MM.1S (cell line): ENCODE measurements around the gene DNAJC8.

Experiments used
- DNase-seq: peaks from one replicate; pipeline ENCODE4 v3.0.0-alpha.2; 2015
- H2AFZ ChIP-seq: fragments of 300-600 bp; sonication (generic); 2 replicates; pipeline ENCODE4 v1.6.0; 2016; ENCODE audit warnings: antibody characterized with exemption, low read length
- H3F3A ChIP-seq: fragments of 300-600 bp; sonication (generic); 2 replicates; pipeline ENCODE4 v1.6.1; 2016; ENCODE audit warnings: mild to moderate bottlenecking, antibody characterized with exemption, low read length, moderate library complexity, mixed read lengths; ENCODE audit not compliant: insufficient read depth
- H3K27ac ChIP-seq: fragments of 300-600 bp; sonication (generic); 2 replicates; pipeline ENCODE4 v1.5.1; 2016; ENCODE audit warnings: mild to moderate bottlenecking, low read length
- H3K27me3 ChIP-seq: fragments of 300-600 bp; sonication (generic); replicated peaks from 2 replicates; pipeline ENCODE4 v1.6.0; 2016; ENCODE audit warnings: low read length; ENCODE audit not compliant: insufficient read depth
- H3K36me3 ChIP-seq: fragments of 300-600 bp; sonication (generic); replicated peaks from 2 replicates; pipeline ENCODE4 v1.6.1; 2016; ENCODE audit warnings: mild to moderate bottlenecking, low read length, mixed read lengths; ENCODE audit not compliant: insufficient read depth
- H3K4me1 ChIP-seq: fragments of 300-600 bp; sonication (generic); 2 replicates; pipeline ENCODE4 v1.6.1; 2016; ENCODE audit warnings: low read length, mixed read lengths
- H3K4me2 ChIP-seq: fragments of 300-600 bp; sonication (generic); 2 replicates; pipeline ENCODE4 v1.6.0; 2016; ENCODE audit warnings: low read depth, low read length
- H3K4me3 ChIP-seq: fragments of 300-600 bp; sonication (generic); 2 replicates; pipeline ENCODE4 v1.5.1; 2016; ENCODE audit warnings: low read length, mixed read lengths
- H3K79me2 ChIP-seq: fragments of 300-600 bp; sonication (generic); 2 replicates; pipeline ENCODE4 v1.6.1; 2016; ENCODE audit warnings: mixed run types, low read length, mixed read lengths
- H3K9ac ChIP-seq: fragments of 300-600 bp; sonication (generic); 2 replicates; pipeline ENCODE4 v1.6.1; 2016; ENCODE audit warnings: low read length, mixed read lengths
- H3K9me2 ChIP-seq: fragments of 300-600 bp; sonication (generic); replicated peaks from 2 replicates; pipeline ENCODE4 v1.6.1; 2016; ENCODE audit warnings: mild to moderate bottlenecking, low read length, mixed read lengths; ENCODE audit not compliant: insufficient read depth
- H3K9me3 ChIP-seq: fragments of 300-600 bp; sonication (generic); replicated peaks from 2 replicates; pipeline ENCODE4 v1.6.1; 2016; ENCODE audit warnings: mild to moderate bottlenecking, low read length, mixed read lengths; ENCODE audit not compliant: insufficient read depth
- H4K20me1 ChIP-seq: fragments of 300-600 bp; sonication (generic); 2 replicates; pipeline ENCODE4 v1.6.1; 2016; ENCODE audit warnings: mild to moderate bottlenecking, low read length, moderate library complexity, mixed read lengths; ENCODE audit not compliant: insufficient read depth
- EZH2 ChIP-seq: fragments of 300-600 bp; sonication (generic); optimal IDR thresholded peaks from 2 replicates; pipeline ENCODE3; 2017; ENCODE audit warnings: low read depth, mild to moderate bottlenecking, antibody characterized with exemption, low read length, mixed read lengths
- EZH2phosphoT487 ChIP-seq: fragments of 300-600 bp; sonication (generic); IDR thresholded peaks from 2 replicates; pipeline ENCODE4 v1.6.1; 2018; ENCODE audit warnings: antibody characterized with exemption, low read length
- TF ChIP-seq, protein P1 (sequence below): fragments of 300-600 bp; sonication (generic); IDR thresholded peaks from 2 replicates; pipeline ENCODE4 v1.5.1; 2016; ENCODE audit warnings: antibody characterized with exemption, low read length, mixed read lengths

The DNAJC8 gene

DNA sequence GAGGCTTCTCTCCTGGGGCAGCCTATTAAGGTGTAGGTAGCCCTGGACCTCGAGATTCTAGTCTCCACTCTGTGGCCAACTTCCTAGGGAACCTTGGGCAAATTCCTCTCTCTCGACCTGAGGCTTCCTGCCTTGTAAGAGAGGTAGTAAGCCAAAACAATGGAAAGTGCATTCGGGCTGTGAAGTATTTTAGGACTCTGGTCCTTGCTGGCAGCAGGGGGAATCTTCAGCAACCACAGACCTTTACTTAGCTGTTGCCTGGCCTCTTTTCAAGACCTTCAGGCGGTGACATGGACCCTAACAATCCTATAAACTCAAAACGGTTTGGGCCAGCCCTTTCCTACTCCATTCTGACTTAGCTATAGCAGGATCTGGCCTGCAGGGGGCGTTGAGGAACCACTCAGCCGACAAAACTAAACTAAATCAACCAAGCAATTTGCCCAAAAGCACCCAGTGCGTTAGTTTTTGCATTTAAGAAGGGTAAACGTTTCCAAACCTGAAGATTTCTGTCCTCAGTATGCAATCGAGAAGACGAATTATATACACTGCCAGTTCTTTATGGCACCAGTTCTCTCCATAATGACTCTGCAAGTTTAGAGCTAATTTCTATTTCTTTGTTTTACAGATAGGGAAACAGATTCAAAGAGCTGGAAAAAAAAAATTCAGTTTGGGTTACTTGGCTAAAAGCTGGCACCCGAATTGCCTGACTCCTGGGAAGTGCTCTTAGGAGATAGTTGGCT, 15.6 kb upstream of the DNAJC8 start:
- no peaks in the 10 kb centered on the region for H3K36me3 ChIP-seq
- peak overlapping the region; percentile 47 for H3K4me3 ChIP-seq
- H3K4me1 ChIP-seq, result peaks cover 46% of the 10 kb centered on the region
- H3K9me2 ChIP-seq, result no peaks in the 10 kb centered on the region
- peak overlapping the region; percentile 67 for H3K9ac ChIP-seq
- H4K20me1 ChIP-seq, result no peaks in the 10 kb centered on the region
- no peaks in the 10 kb centered on the region for H3K79me2 ChIP-seq
- H3K27me3 ChIP-seq, result no peaks in the 10 kb centered on the region
- peak overlapping the region; percentile 83 for H2AFZ ChIP-seq
- H3K27ac ChIP-seq, result peak overlapping the region; percentile 89
- DNase-seq, result peak; percentile 82
- H3K9me3 ChIP-seq, result no peaks in the 10 kb centered on the region
- H3F3A ChIP-seq, result peaks cover 56% of the 10 kb centered on the region
- TF ChIP-seq, protein P1, sequence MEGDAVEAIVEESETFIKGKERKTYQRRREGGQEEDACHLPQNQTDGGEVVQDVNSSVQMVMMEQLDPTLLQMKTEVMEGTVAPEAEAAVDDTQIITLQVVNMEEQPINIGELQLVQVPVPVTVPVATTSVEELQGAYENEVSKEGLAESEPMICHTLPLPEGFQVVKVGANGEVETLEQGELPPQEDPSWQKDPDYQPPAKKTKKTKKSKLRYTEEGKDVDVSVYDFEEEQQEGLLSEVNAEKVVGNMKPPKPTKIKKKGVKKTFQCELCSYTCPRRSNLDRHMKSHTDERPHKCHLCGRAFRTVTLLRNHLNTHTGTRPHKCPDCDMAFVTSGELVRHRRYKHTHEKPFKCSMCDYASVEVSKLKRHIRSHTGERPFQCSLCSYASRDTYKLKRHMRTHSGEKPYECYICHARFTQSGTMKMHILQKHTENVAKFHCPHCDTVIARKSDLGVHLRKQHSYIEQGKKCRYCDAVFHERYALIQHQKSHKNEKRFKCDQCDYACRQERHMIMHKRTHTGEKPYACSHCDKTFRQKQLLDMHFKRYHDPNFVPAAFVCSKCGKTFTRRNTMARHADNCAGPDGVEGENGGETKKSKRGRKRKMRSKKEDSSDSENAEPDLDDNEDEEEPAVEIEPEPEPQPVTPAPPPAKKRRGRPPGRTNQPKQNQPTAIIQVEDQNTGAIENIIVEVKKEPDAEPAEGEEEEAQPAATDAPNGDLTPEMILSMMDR, result peak; percentile 97
- no peak for TF ChIP-seq EZH2phosphoT487
- no peak for TF ChIP-seq EZH2
- H3K4me2 ChIP-seq, result peak overlapping the region; percentile 85

DNA sequence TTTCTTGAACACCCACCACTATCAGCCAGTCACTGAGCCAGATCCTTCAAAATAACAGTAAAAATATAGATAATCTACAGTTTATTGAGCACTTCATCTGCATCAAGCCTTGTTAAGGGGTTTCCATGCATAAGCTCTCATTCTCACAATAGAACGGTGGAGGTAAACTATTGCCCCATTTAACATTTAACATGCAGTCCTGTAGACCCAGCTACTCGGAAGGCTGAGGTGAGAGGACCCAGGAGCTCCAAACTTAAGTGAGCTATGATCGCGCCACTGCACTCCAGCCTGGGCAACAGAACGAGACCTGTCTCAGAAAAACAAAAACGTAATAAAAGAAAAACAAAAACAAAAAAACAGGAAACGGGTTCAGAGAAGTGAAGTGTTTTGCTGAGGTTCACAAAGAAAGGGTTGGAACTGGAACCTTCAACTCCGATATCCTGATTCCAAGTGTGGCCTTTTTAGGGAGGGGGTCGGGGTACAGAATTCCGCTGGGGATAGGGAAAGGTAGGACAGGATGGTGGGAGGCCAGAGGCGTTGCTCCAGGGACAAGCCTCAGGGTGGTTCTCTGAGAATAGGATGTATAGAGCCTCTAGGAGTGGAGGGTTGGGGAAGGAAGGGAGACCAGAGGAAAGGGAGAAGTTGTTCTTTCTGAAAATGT, 14.9 kb upstream of the DNAJC8 start:
- H3F3A ChIP-seq, result peaks cover 60% of the 10 kb centered on the region
- peak overlapping the region; percentile 47 for H3K4me3 ChIP-seq
- peak overlapping the region; percentile 83 for H2AFZ ChIP-seq
- H3K36me3 ChIP-seq, result no peaks in the 10 kb centered on the region
- peak overlapping the region; percentile 89 for H3K27ac ChIP-seq
- no peaks in the 10 kb centered on the region for H3K79me2 ChIP-seq
- H4K20me1 ChIP-seq, result no peaks in the 10 kb centered on the region
- peaks cover 46% of the 10 kb centered on the region for H3K4me1 ChIP-seq
- DNase-seq, result no peak
- TF ChIP-seq, protein P1, result no peak
- TF ChIP-seq EZH2phosphoT487 (no peak), EZH2 (no peak)
- no peaks in the 10 kb centered on the region for H3K9me2 ChIP-seq
- H3K4me2 ChIP-seq, result peak overlapping the region; percentile 85
- H3K9me3 ChIP-seq, result no peaks in the 10 kb centered on the region
- H3K9ac ChIP-seq, result peak overlapping the region; percentile 67
- no peaks in the 10 kb centered on the region for H3K27me3 ChIP-seq

DNA sequence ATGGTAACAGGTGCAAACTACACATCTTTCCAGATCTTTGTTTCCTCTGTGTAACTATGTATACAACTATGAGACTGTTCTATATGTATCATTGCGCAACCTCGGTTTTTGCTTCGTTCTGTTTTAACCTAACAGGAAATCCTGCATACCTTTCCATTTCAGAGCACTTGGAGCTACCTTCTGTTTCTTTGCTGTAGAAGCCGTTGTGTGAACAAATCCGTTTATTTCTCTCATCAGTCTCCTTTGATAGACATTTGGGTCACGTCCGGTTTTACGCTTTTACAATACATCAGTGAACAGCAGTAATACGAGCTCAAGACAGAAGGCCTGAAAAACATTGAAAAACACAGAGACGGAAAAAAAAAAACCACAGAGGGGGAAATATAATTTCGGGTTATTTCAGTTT, 13.6 kb upstream of the DNAJC8 start:
- Histone ChIP-seq H3K36me3 (no peaks in the 10 kb centered on the region), H3K79me2 (no peaks in the 10 kb centered on the region), H3K4me3 (peak overlapping the region; percentile 56), H3K4me2 (peak overlapping the region; percentile 56), H3K4me1 (peaks cover 46% of the 10 kb centered on the region), H3K27me3 (no peaks in the 10 kb centered on the region), H4K20me1 (no peaks in the 10 kb centered on the region), H2AFZ (no peak overlapping the region), H3K9ac (peak overlapping the region; percentile 87), H3F3A (peaks cover 61% of the 10 kb centered on the region), H3K9me3 (no peaks in the 10 kb centered on the region), H3K27ac (peak overlapping the region; percentile 89), H3K9me2 (no peaks in the 10 kb centered on the region)
- peak; percentile 76 for DNase-seq
- TF ChIP-seq EZH2 (no peak), EZH2phosphoT487 (no peak)
- TF ChIP-seq, protein P1, result no peak
